IMR-90 (cell line): ENCODE results near the gene NUFIP1. TPM values are rescaled to one million over a fixed set of nuclear protein-coding genes. Genes with fewer than 3 reads are reported as not detected.
A peak's percentile ranks its signal among the peaks of the same experiment; 100 is the strongest.

Experiments
- ATAC-seq: fragments of 200-7000 bp; cut with Tn5 transposase; 2 replicates; pipeline ENCODE4 v1.9.1; 2020; ENCODE audit warnings: low read depth, mild to moderate bottlenecking, moderate library complexity
- BruUV-seq: library from RNA; stranded (reverse); fragments of 400-500 nt; replicated peaks from 2 replicates; lab custom pipeline; 2021; lab: Mats Ljungman, UMichigan
- CTCF ChIA-PET: fragments of 300-600 bp; formaldehyde crosslinking; extraction: SDS; loops from one replicate; lab custom pipeline; 2021; ENCODE audit warnings: antibody characterized with exemption; lab: Yijun Ruan, JAX
- POLR2A ChIA-PET: fragments of 300-600 bp; sonication (Branson Sonifier 250); formaldehyde crosslinking; loops from one replicate; lab custom pipeline; 2022; ENCODE audit warnings: antibody characterized with exemption; ENCODE audit not compliant: unreplicated experiment; lab: Charles Lee
- DNase-seq: peaks from one replicate; pipeline ENCODE4 v3.0.0; 2013
- H2AFZ ChIP-seq: replicated peaks from 2 replicates; pipeline ENCODE3; 2013; ENCODE audit warnings: low read length, mild to moderate bottlenecking; ENCODE audit not compliant: poor library complexity
- H2AK5ac ChIP-seq: 2 replicates; pipeline ENCODE4 v1.6.1; 2013; ENCODE audit warnings: low read depth, low read length, inconsistent platforms
- H2AK9ac ChIP-seq: replicated peaks from 2 replicates; pipeline ENCODE3; 2013; ENCODE audit warnings: mild to moderate bottlenecking, low read depth, low read length, moderate library complexity; ENCODE audit not compliant: poor library complexity
- H2BK120ac ChIP-seq: 2 replicates; pipeline ENCODE4 v1.6.1; 2013; ENCODE audit warnings: low read depth, low read length, inconsistent platforms
- H2BK15ac ChIP-seq: 3 replicates; pipeline ENCODE4 v1.6.1; 2013; ENCODE audit warnings: low read depth, low read length, inconsistent platforms
- H2BK20ac ChIP-seq: 2 replicates; pipeline ENCODE4 v1.6.1; 2013; ENCODE audit warnings: low read depth, mild to moderate bottlenecking, inconsistent platforms, low read length, moderate library complexity
- H2BK5ac ChIP-seq: 2 replicates; pipeline ENCODE4 v1.6.1; 2013; ENCODE audit warnings: mild to moderate bottlenecking, low read depth, low read length, inconsistent platforms; ENCODE audit not compliant: poor library complexity, severe bottlenecking
- H3K14ac ChIP-seq: replicated peaks from 2 replicates; pipeline ENCODE4 v1.6.1; 2013; ENCODE audit warnings: low read depth, low read length, inconsistent platforms
- H3K18ac ChIP-seq: 2 replicates; pipeline ENCODE4 v1.6.1; 2013; ENCODE audit warnings: low read depth, low read length, control low read depth
- H3K23ac ChIP-seq: 2 replicates; pipeline ENCODE4 v1.6.1; 2013; ENCODE audit warnings: low read depth, low read length, inconsistent platforms
- H3K27ac ChIP-seq: 2 replicates; pipeline ENCODE4 v1.5.1; 2013; ENCODE audit warnings: mild to moderate bottlenecking, control low read depth, low read length; ENCODE audit not compliant: insufficient read depth
- H3K27me3 ChIP-seq: 2 replicates; pipeline ENCODE4 v1.6.1; 2013; ENCODE audit warnings: low read length; ENCODE audit not compliant: control insufficient read depth, insufficient read depth
- H3K36me3 ChIP-seq: 2 replicates; pipeline ENCODE4 v1.6.1; 2013; ENCODE audit warnings: low read length, mixed read lengths; ENCODE audit not compliant: control insufficient read depth, insufficient read depth
- H3K4ac ChIP-seq: 2 replicates; pipeline ENCODE4 v1.6.1; 2013; ENCODE audit warnings: low read depth, low read length, inconsistent platforms
- H3K4me1 ChIP-seq: 2 replicates; pipeline ENCODE4 v1.6.1; 2013; ENCODE audit warnings: low read length, mixed read lengths; ENCODE audit not compliant: control insufficient read depth, insufficient read depth
- H3K4me2 ChIP-seq: 2 replicates; pipeline ENCODE4 v1.6.1; 2013; ENCODE audit warnings: low read depth, mild to moderate bottlenecking, control low read depth, low read length, moderate library complexity
- H3K4me3 ChIP-seq: 2 replicates; pipeline ENCODE4 v1.5.1; 2013; ENCODE audit warnings: low read depth, mild to moderate bottlenecking, control low read depth, low read length, moderate library complexity; ENCODE audit not compliant: insufficient read depth
- H3K56ac ChIP-seq: 2 replicates; pipeline ENCODE4 v1.6.1; 2013; ENCODE audit warnings: low read length, inconsistent platforms; ENCODE audit not compliant: insufficient read depth; ENCODE audit errors: extremely low read depth
- H3K79me1 ChIP-seq, 2 experiments: 2 replicates each; pipeline ENCODE4 v1.6.1; 2013; ENCODE audit warnings: low read length in 2 of 2, inconsistent platforms in 1 of 2, low read depth in 1 of 2
- H3K9ac ChIP-seq: 2 replicates; pipeline ENCODE4 v1.6.1; 2013; ENCODE audit warnings: low read depth, low read length, control low read depth
- H3K9me1 ChIP-seq: 2 replicates; pipeline ENCODE4 v1.6.1; 2013; ENCODE audit warnings: low read length, inconsistent platforms; ENCODE audit not compliant: insufficient read depth
- H3K9me3 ChIP-seq: 2 replicates; pipeline ENCODE4 v1.6.1; 2013; ENCODE audit warnings: low read length; ENCODE audit not compliant: control insufficient read depth, insufficient read depth
- H4K20me1 ChIP-seq: 2 replicates; pipeline ENCODE4 v1.6.1; 2013; ENCODE audit warnings: low read length, inconsistent platforms; ENCODE audit not compliant: insufficient read depth
- H4K5ac ChIP-seq: 2 replicates; pipeline ENCODE4 v1.6.1; 2013; ENCODE audit warnings: mild to moderate bottlenecking, low read depth, low read length, control low read depth
- H4K8ac ChIP-seq, 2 experiments: 2 replicates each; pipeline ENCODE4 v1.6.1; 2013; ENCODE audit warnings: low read depth in 2 of 2, low read length in 2 of 2, control low read depth in 1 of 2, inconsistent platforms in 1 of 2
- H4K91ac ChIP-seq: 2 replicates; pipeline ENCODE4 v1.6.1; 2013; ENCODE audit warnings: low read depth, low read length, inconsistent platforms; ENCODE audit not compliant: insufficient read depth
- FOS ChIP-seq: fragments of 150-350 bp; IDR thresholded peaks from 2 replicates; pipeline ENCODE4 v1.6.1; 2016; ENCODE audit warnings: low read depth, low read length
- MAFK ChIP-seq: IDR thresholded peaks from 2 replicates; pipeline ENCODE4 v1.6.1; 2012; ENCODE audit warnings: low read depth, low read length, improper control_type of control experiment
- RAD21 ChIP-seq: IDR thresholded peaks from 2 replicates; pipeline ENCODE4 v1.6.1; 2012; ENCODE audit warnings: low read length, improper control_type of control experiment
- RCOR1 ChIP-seq: IDR thresholded peaks from 2 replicates; pipeline ENCODE4 v1.6.1; 2012; ENCODE audit warnings: mild to moderate bottlenecking, low read length, improper control_type of control experiment; ENCODE audit not compliant: insufficient replicate concordance
- RFX5 ChIP-seq: IDR thresholded peaks from 2 replicates; pipeline ENCODE4 v1.8.0; 2012; ENCODE audit warnings: low read depth, mild to moderate bottlenecking, low read length, moderate library complexity
- WGBS, 2 experiments: methylation state at CpG; one replicate each; pipeline versions ENCODE4 v1.1.5 to v1.1.7; 2013; ENCODE audit warnings: missing lambda C conversion rate in 2 of 2; ENCODE audit not compliant: insufficient read length in 1 of 2; ENCODE audit errors: extremely low coverage in 2 of 2; 5-methylcytosine and 5-hydroxymethylcytosine counted together
- dilution Hi-C: fragments of 300-500 bp; cut with HindIII; formaldehyde crosslinking; loops from one replicate; pipeline ENCODE4 v1.14.3; 2018; ENCODE audit warnings: low sequenced_read_pairs; ENCODE audit not compliant: unreplicated experiment
- in situ Hi-C: fragments of 300-500 bp; cut with MboI; formaldehyde crosslinking; loops from 3 replicates; pipeline ENCODE4 v1.14.3; 2019; ENCODE audit warnings: low sequenced_read_pairs, inconsistent platforms, mixed read lengths
- intact Hi-C: fragments of 100-400 bp; cut with micrococcal nuclease; formaldehyde crosslinking; loops from 2 replicates; pipeline ENCODE4 v1.10.0; 2022
- polyA plus RNA-seq, 3 experiments: library from polyadenylated mRNA; depleted of rRNA; stranded (reverse); fragments of >200 nt; gene quantifications; 2 replicates each; pipeline ENCODE4 v1.2.3, GENCODE V29; 2012; ENCODE audit warnings: low replicate concordance in 1 of 3
- total RNA-seq: library from RNA; depleted of rRNA; stranded (reverse); fragments of >200 nt; gene quantifications from 2 replicates; pipeline ENCODE4 v1.2.3, GENCODE V29; 2012
- TF ChIP-seq, protein P1 (sequence below): fragments of 150-350 bp; IDR thresholded peaks from 2 replicates; pipeline ENCODE4 v1.6.1; 2016; ENCODE audit warnings: low read depth, mild to moderate bottlenecking, low read length, moderate library complexity, borderline replicate concordance

NUFIP1 gene
- total and polyA plus RNA-seq, 2 of the 4 experiments (the other 2 are of a cell fraction): 1.4 to 2.3 TPM

DNA sequence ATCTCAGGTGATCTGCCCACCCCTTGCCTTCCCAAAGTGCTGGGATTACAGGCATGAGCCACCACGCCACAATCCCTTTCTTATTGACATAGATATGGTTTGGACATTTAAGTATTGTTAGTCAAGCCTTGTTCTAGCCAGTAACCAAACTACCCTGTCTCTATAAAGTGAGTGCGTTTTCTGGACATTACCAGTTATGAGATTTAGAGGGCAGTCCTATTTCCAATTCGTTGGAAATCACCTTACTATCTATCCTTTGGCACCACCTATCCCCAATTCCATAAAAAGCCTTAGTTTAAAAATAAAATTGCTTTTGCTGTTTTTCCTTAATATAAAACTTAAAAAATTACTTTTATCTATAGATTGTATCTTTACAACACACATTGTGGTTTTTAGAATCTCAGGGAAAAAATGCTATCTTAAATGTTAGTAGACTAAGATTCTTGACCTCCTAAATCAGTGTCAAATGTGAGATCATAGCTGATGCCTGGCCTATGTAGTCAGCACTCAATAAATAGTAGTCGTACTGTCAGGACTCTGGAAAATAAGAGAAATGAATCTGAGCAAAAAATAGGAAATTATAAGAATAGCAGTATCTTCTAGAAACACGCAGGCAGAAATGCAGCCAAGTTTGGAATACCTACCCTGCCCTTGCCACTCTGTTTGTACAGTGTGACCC is 57.0 kb downstream of the NUFIP1 start (continued):
- no peak for TF ChIP-seq RCOR1

DNA sequence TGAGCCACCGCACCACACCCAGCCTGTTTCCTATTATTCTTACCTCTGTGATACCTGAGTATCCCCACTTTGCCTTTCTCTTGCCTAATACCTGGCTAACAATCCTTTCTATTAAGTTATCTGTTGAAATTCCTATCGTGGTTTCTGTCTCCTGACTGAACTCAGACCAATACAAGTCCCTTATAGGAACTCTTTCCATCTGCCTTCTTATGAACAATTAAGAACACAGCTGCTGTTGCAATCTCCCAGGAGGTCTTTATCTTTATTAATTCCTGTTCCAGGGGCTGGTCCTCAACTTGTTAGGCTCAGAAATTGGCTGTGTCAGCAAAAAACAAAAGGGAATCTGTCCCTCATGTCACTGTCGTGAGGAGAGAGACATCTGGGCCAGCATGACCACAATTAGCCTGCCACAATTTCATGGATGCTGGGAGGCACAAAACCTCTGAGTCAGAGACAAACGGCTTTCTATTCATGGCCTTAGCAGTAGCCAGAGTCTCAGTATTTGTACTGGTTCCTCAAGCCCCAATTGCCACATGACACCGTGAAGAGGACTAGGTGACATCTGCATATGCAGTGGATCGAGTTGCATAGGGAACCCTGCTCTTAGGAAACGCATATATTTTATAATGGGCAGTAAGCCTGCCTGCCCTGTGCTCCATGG is 58.2 kb downstream of the NUFIP1 start:
- Histone ChIP-seq H3K36me3 (no peaks in the 10 kb centered on the region), H3K23ac (0 out of 2 replicates have a peak overlapping the region, but pooled peaks have one; percentile 24), H2BK5ac (no peak overlapping the region), H3K18ac (no peak overlapping the region), H2BK20ac (peak overlapping the region; percentile 16), H3K9ac (no peak overlapping the region), H4K91ac (peak overlapping the region; percentile 32; the same call in 1 of the 2 replicates), H4K5ac (no peak overlapping the region), H2AK5ac (no peak overlapping the region), H3K4ac (peak overlapping the region; percentile 34; the same call in 1 of the 2 replicates), H4K20me1 (no peaks in the 10 kb centered on the region), H3K14ac (0 out of 2 replicates have a peak overlapping the region, but pooled peaks have one; percentile 19), H2AK9ac (peak overlapping the region; percentile 10), H3K79me1 (no peaks in the 10 kb centered on the region), H4K8ac (no peak overlapping the region), H3K9me1 (peaks cover 10% of the 10 kb centered on the region), H3K27ac (no peak overlapping the region), H2AFZ (no peak overlapping the region), H3K4me2 (no peak overlapping the region), H3K4me1 (peaks cover 6% of the 10 kb centered on the region; the same call in 1 of the 2 replicates), H2BK120ac (no peak overlapping the region; the same call in 1 of the 2 replicates), H3K27me3 (0 out of 2 replicates have a peak, but pooled peaks cover 2% of the 10 kb centered on the region), H3K56ac (no peak overlapping the region), H3K4me3 (no peak overlapping the region), H3K9me3 (no peaks in the 10 kb centered on the region), H2BK15ac (peak overlapping the region; percentile 50; the same call in 1 of the 3 replicates)
- ChIA-PET POLR2A (no interaction called here), CTCF (no interaction called here)
- WGBS, 2 experiments: 64% methylated on average over 5 of the region's 7 CpGs; no CpG with 5 or more reads in 1 of the 2 experiments
- no peak for DNase-seq
- ATAC-seq: no peak
- no TSS peak for BruUV-seq
- TF ChIP-seq MAFK (peak; percentile 99), RFX5 (no peak), FOS (no peak), RAD21 (no peak)
- TF ChIP-seq, protein P1, sequence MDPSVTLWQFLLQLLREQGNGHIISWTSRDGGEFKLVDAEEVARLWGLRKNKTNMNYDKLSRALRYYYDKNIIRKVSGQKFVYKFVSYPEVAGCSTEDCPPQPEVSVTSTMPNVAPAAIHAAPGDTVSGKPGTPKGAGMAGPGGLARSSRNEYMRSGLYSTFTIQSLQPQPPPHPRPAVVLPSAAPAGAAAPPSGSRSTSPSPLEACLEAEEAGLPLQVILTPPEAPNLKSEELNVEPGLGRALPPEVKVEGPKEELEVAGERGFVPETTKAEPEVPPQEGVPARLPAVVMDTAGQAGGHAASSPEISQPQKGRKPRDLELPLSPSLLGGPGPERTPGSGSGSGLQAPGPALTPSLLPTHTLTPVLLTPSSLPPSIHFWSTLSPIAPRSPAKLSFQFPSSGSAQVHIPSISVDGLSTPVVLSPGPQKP: no peak
- in situ Hi-C loops (no loop called here), intact Hi-C loops (no loop called here), dilution Hi-C loops (no loop called here)
